Nephron progenitor cell (in vitro differentiated cells): ENCODE results near the gene GUCA1A.
A peak's percentile ranks its signal among the peaks of the same experiment; 100 is the strongest.

Source experiments
- DNase-seq: peaks from one replicate; pipeline ENCODE4 v3.0.0; 2021
- H3K27ac Mint-ChIP-seq: 2 replicates; pipeline ENCODE4 v1.8.0; 2021; ENCODE audit warnings: mild to moderate bottlenecking, moderate library complexity, mixed read lengths
- H3K27me3 Mint-ChIP-seq: 2 replicates; pipeline ENCODE4 v1.8.0; 2021; ENCODE audit warnings: mild to moderate bottlenecking, low read depth, mixed read lengths; ENCODE audit not compliant: poor library complexity
- H3K36me3 Mint-ChIP-seq: 2 replicates; pipeline ENCODE4 v1.8.0; 2021; ENCODE audit warnings: low read depth, mixed read lengths
- H3K4me1 Mint-ChIP-seq: 2 replicates; pipeline ENCODE4 v1.8.0; 2021; ENCODE audit warnings: mixed read lengths
- H3K4me3 Mint-ChIP-seq: 2 replicates; pipeline ENCODE4 v1.8.0; 2021; ENCODE audit warnings: mild to moderate bottlenecking, moderate library complexity, mixed read lengths
- H3K9me3 Mint-ChIP-seq: 2 replicates; pipeline ENCODE4 v1.8.0; 2021; ENCODE audit warnings: mild to moderate bottlenecking, moderate library complexity, mixed read lengths
- TF ChIP-seq, protein P1 (sequence below): fragments of 200-600 bp; sonication (generic); IDR thresholded peaks from 2 replicates; pipeline ENCODE4 v1.5.0; 2021; ENCODE audit warnings: antibody characterized with exemption

The GUCA1A gene

GRCh38 chr6:42175860-42176259 lies 2.7 kb downstream of the GUCA1A start:
- Mint-ChIP-seq H3K27ac (no peak overlapping the region), H3K27me3 (peaks cover 14% of the 10 kb centered on the region), H3K4me3 (no peak overlapping the region), H3K36me3 (no peaks in the 10 kb centered on the region), H3K4me1 (peaks cover 21% of the 10 kb centered on the region), H3K9me3 (no peaks in the 10 kb centered on the region)
- DNase-seq, result no peak
- TF ChIP-seq, protein P1, sequence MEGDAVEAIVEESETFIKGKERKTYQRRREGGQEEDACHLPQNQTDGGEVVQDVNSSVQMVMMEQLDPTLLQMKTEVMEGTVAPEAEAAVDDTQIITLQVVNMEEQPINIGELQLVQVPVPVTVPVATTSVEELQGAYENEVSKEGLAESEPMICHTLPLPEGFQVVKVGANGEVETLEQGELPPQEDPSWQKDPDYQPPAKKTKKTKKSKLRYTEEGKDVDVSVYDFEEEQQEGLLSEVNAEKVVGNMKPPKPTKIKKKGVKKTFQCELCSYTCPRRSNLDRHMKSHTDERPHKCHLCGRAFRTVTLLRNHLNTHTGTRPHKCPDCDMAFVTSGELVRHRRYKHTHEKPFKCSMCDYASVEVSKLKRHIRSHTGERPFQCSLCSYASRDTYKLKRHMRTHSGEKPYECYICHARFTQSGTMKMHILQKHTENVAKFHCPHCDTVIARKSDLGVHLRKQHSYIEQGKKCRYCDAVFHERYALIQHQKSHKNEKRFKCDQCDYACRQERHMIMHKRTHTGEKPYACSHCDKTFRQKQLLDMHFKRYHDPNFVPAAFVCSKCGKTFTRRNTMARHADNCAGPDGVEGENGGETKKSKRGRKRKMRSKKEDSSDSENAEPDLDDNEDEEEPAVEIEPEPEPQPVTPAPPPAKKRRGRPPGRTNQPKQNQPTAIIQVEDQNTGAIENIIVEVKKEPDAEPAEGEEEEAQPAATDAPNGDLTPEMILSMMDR, result no peak

GRCh38 chr6:42176981-42177380 lies 3.8 kb downstream of the GUCA1A start:
- Mint-ChIP-seq H3K9me3 (no peaks in the 10 kb centered on the region), H3K27me3 (peaks cover 16% of the 10 kb centered on the region), H3K4me1 (peaks cover 21% of the 10 kb centered on the region), H3K27ac (no peak overlapping the region), H3K36me3 (no peaks in the 10 kb centered on the region), H3K4me3 (peak overlapping the region; percentile 52)
- TF ChIP-seq, protein P1, result no peak
- no peak for DNase-seq

- TF ChIP-seq, protein P1, result no peak
- no peaks in the 10 kb centered on the region for H3K9me3 Mint-ChIP-seq
- peak; percentile 86 for DNase-seq
Measured at GRCh38 chr6:42177514-42178364, 4.6 kb downstream of the GUCA1A start.

GRCh38 chr6:42179261-42179944 lies 6.2 kb downstream of the GUCA1A start:
- H3K4me1 Mint-ChIP-seq, result peaks cover 21% of the 10 kb centered on the region
- TF ChIP-seq, protein P1, result no peak
- peak overlapping the region; percentile 33 for H3K4me3 Mint-ChIP-seq
- no peaks in the 10 kb centered on the region for H3K36me3 Mint-ChIP-seq
- H3K27ac Mint-ChIP-seq, result no peak overlapping the region
- H3K27me3 Mint-ChIP-seq, result peaks cover 24% of the 10 kb centered on the region
- no peaks in the 10 kb centered on the region for H3K9me3 Mint-ChIP-seq
- DNase-seq, result no peak

More at GRCh38 chr6:42177514-42178364, 4.6 kb downstream of the GUCA1A start:
- H3K27me3 Mint-ChIP-seq, result peaks cover 18% of the 10 kb centered on the region
- H3K36me3 Mint-ChIP-seq, result no peaks in the 10 kb centered on the region
- H3K4me3 Mint-ChIP-seq, result peak overlapping the region; percentile 80
- peaks cover 21% of the 10 kb centered on the region for H3K4me1 Mint-ChIP-seq
- no peak overlapping the region for H3K27ac Mint-ChIP-seq

DNA sequence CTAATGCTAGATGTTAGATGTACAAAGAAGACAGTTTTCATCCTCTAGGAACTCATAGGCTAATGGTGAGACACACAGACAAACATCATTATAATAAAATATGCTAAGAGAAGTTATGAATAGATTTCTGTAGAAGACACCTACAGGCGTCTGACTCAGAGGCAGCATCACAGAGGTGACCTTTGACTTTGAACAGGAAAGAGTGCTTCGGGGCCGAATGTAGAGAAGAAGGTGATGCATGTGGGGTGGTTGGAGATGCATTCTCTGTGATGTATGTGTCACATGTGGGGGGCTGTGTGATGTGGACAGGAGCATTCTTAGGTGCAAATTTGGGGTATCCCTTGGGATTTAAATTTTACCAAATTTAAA lies 6.8 kb downstream of the GUCA1A start:
- H3K9me3 Mint-ChIP-seq, result no peaks in the 10 kb centered on the region
- H3K4me1 Mint-ChIP-seq, result peaks cover 21% of the 10 kb centered on the region
- H3K36me3 Mint-ChIP-seq, result no peaks in the 10 kb centered on the region
- H3K4me3 Mint-ChIP-seq, result no peak overlapping the region
- H3K27ac Mint-ChIP-seq, result no peak overlapping the region
- no peak for DNase-seq
- TF ChIP-seq, protein P1, result no peak
- peaks cover 21% of the 10 kb centered on the region for H3K27me3 Mint-ChIP-seq
